ENCODE results near the gene SNRPA1. TPM values are rescaled to one million over a fixed set of nuclear protein-coding genes. Genes with fewer than 3 reads are reported as not detected.
A peak's percentile ranks its signal among the peaks of the same experiment; 100 is the strongest.

The SNRPA1 gene
- total RNA-seq, 2 donors from 2014 or later: 166 to 206 TPM

- Mint-ChIP-seq H3K36me3 (ENCODE audit: low read depth) (no peaks in the 10 kb centered on the region), H3K27ac (no peak overlapping the region), H3K27me3 (peaks cover 21% of the 10 kb centered on the region), H3K4me1 (peaks cover 14% of the 10 kb centered on the region), H3K4me3 (no peak overlapping the region)
- ATAC-seq (no peak), DNase-seq (no peak)
- no peaks in the 10 kb centered on the region for H3K9me3 ChIP-seq (ENCODE audit: control insufficient read depth, low read length, poor library complexity, severe bottlenecking)
Observed at GRCh38 chr15:101255051-101255395, 40.0 kb downstream of the SNRPA1 start.

DNA sequence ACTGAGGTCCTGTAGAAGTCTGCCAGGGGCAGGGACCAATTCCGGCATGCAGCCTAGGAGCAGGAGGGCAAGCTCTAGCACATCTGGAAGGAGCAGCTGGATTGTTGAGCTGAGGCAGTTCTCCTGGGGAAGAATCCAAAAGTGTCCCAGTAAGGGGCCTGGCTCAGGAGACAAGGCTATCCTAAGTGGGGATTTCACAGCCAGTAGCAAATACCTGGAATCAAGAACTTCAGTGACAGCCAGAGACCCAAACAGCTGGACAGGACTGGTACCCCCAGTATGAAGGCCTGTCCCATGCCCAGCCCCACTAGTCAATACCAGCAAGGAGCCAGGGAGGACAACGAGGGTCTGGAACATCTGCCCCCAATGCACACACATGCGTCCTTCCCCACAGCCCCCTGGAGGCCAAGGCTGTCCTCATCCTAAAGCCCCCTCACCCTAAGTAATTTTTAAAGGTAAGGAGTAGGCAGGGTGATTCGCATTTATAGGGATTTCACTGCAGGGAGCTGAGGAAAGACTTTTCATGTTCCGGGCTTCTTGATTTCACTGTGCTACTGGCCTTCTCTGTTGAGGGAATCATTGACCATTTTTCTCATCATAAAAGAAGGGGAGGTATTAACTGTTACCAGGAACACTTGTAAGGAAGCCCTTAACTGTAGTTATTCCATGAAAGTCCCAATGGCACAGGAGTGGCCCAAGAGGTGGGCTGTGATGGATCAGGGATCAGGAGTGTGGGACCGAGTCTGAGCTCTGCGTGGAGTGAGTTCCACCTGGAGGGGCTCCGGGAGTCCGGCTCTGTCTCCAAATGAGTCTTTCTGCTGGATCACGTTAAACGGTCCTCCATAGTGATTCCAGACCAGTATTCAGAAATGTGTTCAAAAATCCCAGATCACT, 40.6 kb downstream of the SNRPA1 start:
- Mint-ChIP-seq H3K4me3 (no peak overlapping the region), H3K36me3 (ENCODE audit: low read depth) (no peaks in the 10 kb centered on the region)
- no peak for DNase-seq

GRCh38 chr15:101252836-101253235, 42.2 kb downstream of the SNRPA1 start:
- no peak for ATAC-seq
- H3K4me3 Mint-ChIP-seq: peak overlapping the region; percentile 95
- H3K27me3 Mint-ChIP-seq: no peaks in the 10 kb centered on the region
- no peaks in the 10 kb centered on the region for H3K36me3 Mint-ChIP-seq (ENCODE audit: low read depth)
- DNase-seq: no peak
- H3K9me3 ChIP-seq (ENCODE audit: control insufficient read depth, low read length, poor library complexity, severe bottlenecking): no peaks in the 10 kb centered on the region
- H3K27ac Mint-ChIP-seq: peak overlapping the region; percentile 60
- H3K4me1 Mint-ChIP-seq: peaks cover 15% of the 10 kb centered on the region

More for the DNA sequence above, 40.6 kb downstream of the SNRPA1 start:
- Mint-ChIP-seq H3K27me3 (peaks cover 15% of the 10 kb centered on the region), H3K4me1 (peaks cover 17% of the 10 kb centered on the region), H3K27ac (no peak overlapping the region)
- H3K9me3 ChIP-seq (ENCODE audit: control insufficient read depth, low read length, poor library complexity, severe bottlenecking): no peaks in the 10 kb centered on the region
- ATAC-seq: no peak

GRCh38 chr15:101251830-101252820, 42.9 kb downstream of the SNRPA1 start, which contains the start of gene CHSY1:
TSS of gene CHSY1 (minus strand) at chr15:101252048. CDS start at chr15:101251456, 592 bp downstream.
- Mint-ChIP-seq H3K27ac (peak within 1 kb of the TSS; percentile 83), H3K4me1 (peaks cover 21% of the 10 kb centered on the region), H3K27me3 (no peaks in the 10 kb centered on the region), H3K36me3 (ENCODE audit: low read depth) (no peaks in the 10 kb centered on the region), H3K4me3 (peak within 1 kb of the TSS; percentile 95)
- ATAC-seq (peak; percentile 85), DNase-seq (peak; percentile 67 to 79 (median 73))
- H3K9me3 ChIP-seq (ENCODE audit: control insufficient read depth, low read length, poor library complexity, severe bottlenecking): no peaks in the 10 kb centered on the region

GRCh38 chr15:101250873-101251829, 43.9 kb downstream of the SNRPA1 start:
- Mint-ChIP-seq H3K27ac (peak overlapping the region; percentile 83), H3K27me3 (no peaks in the 10 kb centered on the region), H3K4me1 (peaks cover 24% of the 10 kb centered on the region), H3K36me3 (ENCODE audit: low read depth) (no peaks in the 10 kb centered on the region), H3K4me3 (peak overlapping the region; percentile 92)
- no peaks in the 10 kb centered on the region for H3K9me3 ChIP-seq (ENCODE audit: control insufficient read depth, low read length, poor library complexity, severe bottlenecking)
- ATAC-seq (peak; percentile 74), DNase-seq (peak in 1 of 3 donors; percentile 51)

DNA sequence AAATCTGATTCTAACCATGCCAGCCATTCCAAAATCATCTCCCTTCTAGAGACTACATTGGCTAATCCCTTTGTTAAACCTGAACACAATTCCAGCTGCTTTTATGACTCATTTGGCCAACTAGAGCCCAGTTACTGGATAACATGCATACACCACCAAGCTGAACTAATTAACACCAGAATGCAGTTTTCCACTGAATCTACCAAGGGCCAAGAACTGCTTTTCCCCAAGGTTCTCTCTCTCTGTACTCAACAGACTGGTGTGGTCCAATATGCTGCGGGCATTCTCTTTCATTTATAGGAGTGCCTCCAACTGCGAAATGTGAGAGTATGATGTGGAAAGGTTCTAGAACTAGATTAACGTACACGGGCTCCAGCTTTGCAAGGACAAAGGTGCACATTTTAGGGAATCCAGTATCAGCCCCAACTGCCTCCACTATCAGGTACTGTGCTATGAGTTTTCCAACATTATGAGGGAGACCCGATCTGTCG, 44.7 kb downstream of the SNRPA1 start:
- H3K4me1 Mint-ChIP-seq: peaks cover 31% of the 10 kb centered on the region
- ATAC-seq (no peak), DNase-seq (no peak)
- H3K27me3 Mint-ChIP-seq: no peaks in the 10 kb centered on the region
- H3K9me3 ChIP-seq (ENCODE audit: control insufficient read depth, low read length, poor library complexity, severe bottlenecking): no peaks in the 10 kb centered on the region
- H3K4me3 Mint-ChIP-seq: peak overlapping the region; percentile 91
- peak overlapping the region; percentile 83 for H3K27ac Mint-ChIP-seq
- H3K36me3 Mint-ChIP-seq (ENCODE audit: low read depth): no peaks in the 10 kb centered on the region

DNA sequence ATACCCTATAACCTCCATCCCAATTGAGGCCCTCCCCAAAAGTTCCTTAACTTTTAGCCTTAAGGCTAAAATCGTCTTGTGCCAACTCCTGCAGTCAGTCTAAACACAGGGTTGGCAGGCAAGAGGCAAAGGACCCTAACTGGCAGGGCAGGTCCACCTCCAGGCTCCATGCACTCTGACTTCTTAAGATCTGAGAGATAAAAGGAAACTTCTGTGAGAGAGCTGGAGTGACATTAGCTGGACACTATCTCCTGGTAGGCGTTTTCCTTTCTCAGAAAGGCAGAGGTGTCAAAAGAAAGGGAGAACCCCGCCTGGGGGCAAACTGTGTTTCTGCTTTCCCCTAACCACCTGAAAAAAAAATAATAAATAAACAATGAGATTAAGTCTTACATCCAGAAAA, 46.8 kb downstream of the SNRPA1 start:
- Mint-ChIP-seq H3K27me3 (no peaks in the 10 kb centered on the region), H3K27ac (peak overlapping the region; percentile 72), H3K36me3 (ENCODE audit: low read depth) (no peaks in the 10 kb centered on the region), H3K4me1 (peaks cover 51% of the 10 kb centered on the region), H3K4me3 (no peak overlapping the region)
- no peak for ATAC-seq
- no peaks in the 10 kb centered on the region for H3K9me3 ChIP-seq (ENCODE audit: control insufficient read depth, low read length, poor library complexity, severe bottlenecking)
- no peak for DNase-seq

- Mint-ChIP-seq H3K4me1 (peaks cover 60% of the 10 kb centered on the region), H3K4me3 (peak overlapping the region; percentile 44), H3K27me3 (no peaks in the 10 kb centered on the region), H3K27ac (peak overlapping the region; percentile 72), H3K36me3 (ENCODE audit: low read depth) (no peaks in the 10 kb centered on the region)
- H3K9me3 ChIP-seq (ENCODE audit: control insufficient read depth, low read length, poor library complexity, severe bottlenecking): no peaks in the 10 kb centered on the region
- ATAC-seq (no peak), DNase-seq (no peak)
Observed at GRCh38 chr15:101246824-101247745, 48.0 kb downstream of the SNRPA1 start.

GRCh38 chr15:101246391-101246790, 48.7 kb downstream of the SNRPA1 start:
- no peaks in the 10 kb centered on the region for H3K9me3 ChIP-seq (ENCODE audit: control insufficient read depth, low read length, poor library complexity, severe bottlenecking)
- Mint-ChIP-seq H3K4me3 (peak overlapping the region; percentile 12), H3K4me1 (peaks cover 63% of the 10 kb centered on the region), H3K27ac (peak overlapping the region; percentile 9), H3K36me3 (ENCODE audit: low read depth) (no peaks in the 10 kb centered on the region), H3K27me3 (no peaks in the 10 kb centered on the region)
- DNase-seq: no peak
- no peak for ATAC-seq

DNA sequence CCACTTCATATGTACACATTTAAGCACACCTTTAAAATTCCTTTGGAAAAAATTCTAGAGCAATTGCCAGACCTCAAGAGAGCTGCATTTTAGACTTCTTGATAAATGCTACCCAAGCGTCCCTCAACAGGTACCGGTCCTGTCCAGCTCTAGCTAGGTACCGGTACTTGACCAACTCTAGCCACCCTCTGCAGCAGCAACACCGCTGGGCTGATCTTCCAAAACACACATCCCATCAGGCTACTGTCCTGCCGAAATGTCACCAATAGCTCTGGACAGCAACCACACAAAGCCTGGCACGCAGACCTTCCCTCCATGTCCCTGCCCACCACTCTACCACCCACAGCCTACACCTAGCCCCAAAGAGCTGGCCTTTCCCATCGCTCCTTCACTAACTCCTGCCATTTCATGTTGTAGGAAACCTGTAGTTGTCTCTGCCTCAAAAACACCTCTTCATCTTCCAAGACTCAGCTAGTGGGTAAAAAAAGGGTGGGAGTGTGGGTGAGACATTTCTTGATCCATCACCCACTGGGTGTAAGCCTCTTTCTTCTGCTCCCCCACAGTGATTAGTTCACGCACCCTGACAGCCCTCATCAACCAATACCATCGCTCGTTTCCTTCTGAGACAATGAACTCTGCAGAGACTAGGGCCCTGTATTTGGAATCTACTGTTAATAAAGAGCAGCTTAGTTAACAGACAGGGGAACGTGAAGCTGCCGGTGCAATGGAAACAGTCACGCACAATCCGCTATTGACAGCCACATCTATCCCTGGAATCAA, 50.0 kb downstream of the SNRPA1 start:
- Mint-ChIP-seq H3K4me1 (peaks cover 55% of the 10 kb centered on the region), H3K27ac (peak overlapping the region; percentile 93), H3K4me3 (peak overlapping the region; percentile 58), H3K36me3 (ENCODE audit: low read depth) (no peaks in the 10 kb centered on the region), H3K27me3 (no peaks in the 10 kb centered on the region)
- no peaks in the 10 kb centered on the region for H3K9me3 ChIP-seq (ENCODE audit: control insufficient read depth, low read length, poor library complexity, severe bottlenecking)
- ATAC-seq: no peak
- no peak for DNase-seq

All from T-helper 17 cell (primary cell).